ENCODE results near the gene DHX16.
"Not testable (repeated sequence)": the region's sequence is repeated elsewhere in the genome, so short reads cannot be mapped to it uniquely, and the experiment has no call there.

The DHX16 gene

GRCh38 chr6:30672445-30673253, at the start of gene DHX16:
TSS of gene DHX16 (minus strand) at chr6:30673006. CDS start at chr6:30672841, 165 bp downstream.
- DNase-seq = peak; percentile 97

GRCh38 chr6:30722025-30722279, 49.1 kb upstream of the DHX16 start:
- not testable (repeated sequence) for DNase-seq

GRCh38 chr6:30721198-30722024, 48.6 kb upstream of the DHX16 start:
- DNase-seq = peak; percentile 89

- DNase-seq = peak; percentile 76
These were observed 48.0 kb upstream of the DHX16 start for GRCh38 chr6:30720738-30721197.

- peak; percentile 99 for DNase-seq
These were observed 47.3 kb upstream of the DHX16 start, which contains the start of gene TUBB for GRCh38 chr6:30719791-30720737. TSS of gene TUBB (plus strand) at chr6:30720352. CDS start at chr6:30720507, 155 bp downstream.

GRCh38 chr6:30719356-30719755, 46.5 kb upstream of the DHX16 start:
- no peak for DNase-seq

GRCh38 chr6:30717845-30718720, 45.3 kb upstream of the DHX16 start:
- not testable (repeated sequence) for DNase-seq

- peak; percentile 100 for DNase-seq
These were observed 44.5 kb upstream of the DHX16 start, which contains the start of gene MDC1 for GRCh38 chr6:30717129-30717844. TSS of gene MDC1 (minus strand) at chr6:30717281. CDS start at chr6:30715175, 2,106 bp downstream.

GRCh38 chr6:30716879-30717128, 44.0 kb upstream of the DHX16 start:
- DNase-seq = no peak

- no peak for DNase-seq
These were observed 41.5 kb upstream of the DHX16 start for GRCh38 chr6:30714263-30714662.

GRCh38 chr6:30712441-30712945, 39.7 kb upstream of the DHX16 start:
- DNase-seq = no peak

GRCh38 chr6:30711758-30712380, 39.1 kb upstream of the DHX16 start:
- DNase-seq = no peak

- DNase-seq = no peak
These were observed 36.5 kb upstream of the DHX16 start for GRCh38 chr6:30709101-30709868.

GRCh38 chr6:30707281-30707850, 34.6 kb upstream of the DHX16 start:
- DNase-seq = no peak

GRCh38 chr6:30705620-30706019, 32.8 kb upstream of the DHX16 start:
- DNase-seq = no peak

GRCh38 chr6:30703821-30704220, 31.0 kb upstream of the DHX16 start:
- DNase-seq = no peak

- no peak for DNase-seq
These were observed 30.2 kb upstream of the DHX16 start for GRCh38 chr6:30703011-30703410.

- peak; percentile 80 for DNase-seq
These were observed 27.5 kb upstream of the DHX16 start for GRCh38 chr6:30700340-30700739.

GRCh38 chr6:30696432-30696831, 23.6 kb upstream of the DHX16 start:
- no peak for DNase-seq

Measured in islet precursor cell (in vitro differentiated cells).